ENCODE measurements around the gene KCNH1. TPM values are rescaled to one million over a fixed set of nuclear protein-coding genes. Genes with fewer than 3 reads are reported as not detected.

The KCNH1 gene
- total and polyA plus RNA-seq, 10 of the 15 experiments (the other 5 are each of a cell fraction or from before 2014, with no cell fraction given) = 0.02 to 0.04 (median 0.04) TPM; not detected in 7

DNA sequence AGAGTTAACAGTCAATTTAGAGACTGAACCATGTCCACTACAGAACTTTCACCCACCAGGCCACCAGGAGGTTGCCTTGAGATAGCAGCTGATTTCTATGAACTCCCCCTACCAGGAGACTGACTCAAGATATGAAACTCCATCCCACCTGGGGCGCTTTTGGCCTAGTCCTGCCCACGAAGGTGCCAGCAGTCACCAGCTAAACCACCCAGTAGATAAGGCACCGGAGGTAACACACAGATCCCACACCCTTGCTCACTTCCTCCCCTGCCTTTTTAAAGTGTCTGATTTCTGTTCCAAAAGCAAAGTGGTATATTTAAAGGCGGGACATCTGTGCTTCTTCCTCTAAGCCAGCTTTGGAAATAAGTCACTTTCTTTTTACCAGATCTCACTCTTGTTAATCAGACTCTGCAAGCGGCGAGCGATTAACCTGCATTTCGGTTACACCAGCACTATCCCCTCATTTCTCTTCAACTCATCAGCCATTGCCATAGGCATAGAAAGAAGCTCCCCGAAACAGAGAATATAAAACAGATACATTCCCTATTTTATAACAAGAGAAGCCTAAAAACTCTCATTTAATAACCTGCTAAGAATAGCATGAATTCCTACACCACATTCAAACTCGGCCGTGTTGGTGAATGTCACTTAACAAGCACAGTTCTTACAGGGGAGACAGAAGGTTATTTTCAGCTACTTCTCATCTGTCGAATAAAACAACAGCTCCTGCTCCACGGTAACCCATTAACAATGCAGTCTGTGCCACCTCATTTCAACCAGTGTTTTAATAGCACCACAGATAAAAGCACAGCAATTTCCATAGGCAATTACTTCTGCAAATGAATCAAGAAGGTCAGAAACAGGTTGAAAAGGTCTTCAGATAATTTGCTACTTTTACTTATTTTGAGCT, 318.1 kb downstream of the KCNH1 start (continued):
- TF ChIP-seq, protein P1, sequence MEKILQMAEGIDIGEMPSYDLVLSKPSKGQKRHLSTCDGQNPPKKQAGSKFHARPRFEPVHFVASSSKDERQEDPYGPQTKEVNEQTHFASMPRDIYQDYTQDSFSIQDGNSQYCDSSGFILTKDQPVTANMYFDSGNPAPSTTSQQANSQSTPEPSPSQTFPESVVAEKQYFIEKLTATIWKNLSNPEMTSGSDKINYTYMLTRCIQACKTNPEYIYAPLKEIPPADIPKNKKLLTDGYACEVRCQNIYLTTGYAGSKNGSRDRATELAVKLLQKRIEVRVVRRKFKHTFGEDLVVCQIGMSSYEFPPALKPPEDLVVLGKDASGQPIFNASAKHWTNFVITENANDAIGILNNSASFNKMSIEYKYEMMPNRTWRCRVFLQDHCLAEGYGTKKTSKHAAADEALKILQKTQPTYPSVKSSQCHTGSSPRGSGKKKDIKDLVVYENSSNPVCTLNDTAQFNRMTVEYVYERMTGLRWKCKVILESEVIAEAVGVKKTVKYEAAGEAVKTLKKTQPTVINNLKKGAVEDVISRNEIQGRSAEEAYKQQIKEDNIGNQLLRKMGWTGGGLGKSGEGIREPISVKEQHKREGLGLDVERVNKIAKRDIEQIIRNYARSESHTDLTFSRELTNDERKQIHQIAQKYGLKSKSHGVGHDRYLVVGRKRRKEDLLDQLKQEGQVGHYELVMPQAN (conservative IDR thresholded peaks at IDR 0.05) = no peak
- TF ChIP-seq ZBTB4 (CRISPR knock-in tag; IDR thresholded peaks at IDR 0.05) (no peak), JUND (IDR thresholded peaks at IDR 0.05; ENCODE audit: low read depth, low read length) (no peak)

DNA sequence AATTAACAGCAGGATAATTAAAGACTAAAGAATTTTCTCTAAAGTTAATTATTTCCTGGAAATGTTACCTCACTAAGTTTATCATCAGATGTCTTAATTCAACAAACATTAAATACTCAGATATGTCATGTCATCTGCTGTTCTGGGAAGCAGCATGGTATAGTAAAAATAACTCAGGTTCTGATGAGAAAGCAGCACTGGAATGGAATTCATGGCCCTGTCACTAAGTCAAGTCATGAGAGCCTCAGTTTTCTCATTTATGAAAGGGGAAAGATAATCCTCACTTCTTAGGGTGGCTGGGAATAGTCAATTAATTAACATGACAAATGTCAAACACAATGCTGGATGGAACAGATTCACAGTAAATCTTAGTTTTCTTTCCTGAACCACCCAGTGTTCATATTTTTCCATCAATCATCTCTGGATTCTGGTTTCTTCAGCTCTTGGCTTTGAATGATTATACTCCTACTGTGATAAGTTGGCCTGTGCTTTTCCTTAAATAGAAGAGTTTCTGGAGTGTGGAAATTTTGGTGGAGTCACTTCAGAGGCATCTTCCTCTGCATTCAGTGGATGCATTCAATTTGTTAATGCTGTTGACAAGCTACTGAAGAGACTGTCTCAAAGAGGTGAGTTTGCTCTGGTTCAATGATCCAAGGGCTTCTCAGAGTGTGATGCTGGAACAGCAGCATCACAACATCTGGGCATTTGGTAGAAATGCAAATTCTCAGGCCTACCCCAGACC, 319.4 kb downstream of the KCNH1 start:
- H3K4me3 ChIP-seq = no peak overlapping the region
- CTCF ChIA-PET = no interaction called here
- RAD21 ChIA-PET (ENCODE audit: unreplicated experiment) = no interaction called here
- no peak overlapping the region for H3K9ac ChIP-seq (ENCODE audit: control insufficient read depth, insufficient read depth, low read length)
- TF ChIP-seq NR2F1 (conservative IDR thresholded peaks at IDR 0.05) (no peak), CREB1 (IDR thresholded peaks at IDR 0.05; ENCODE audit: low read depth) (no peak)
- no peaks in the 10 kb centered on the region for H3K9me3 ChIP-seq (replicated peaks; ENCODE audit: control insufficient read depth, insufficient read depth, low read length)
- SMC1A ChIA-PET (ENCODE audit: uncharacterized antibody, unreplicated experiment) = no interaction called here
- H3K4me1 ChIP-seq (ENCODE audit: control insufficient read depth, insufficient read depth, low read length) = no peaks in the 10 kb centered on the region
- H3K27me3 ChIP-seq (replicated peaks in 1 of 2; ENCODE audit: control insufficient read depth in 2 of 2, insufficient read depth in 2 of 2, low read length in 1 of 2) = no peaks in the 10 kb centered on the region
- H3K36me3 ChIP-seq (ENCODE audit: control insufficient read depth in 2 of 2, insufficient read depth in 2 of 2, low read length in 1 of 2) = no peaks in the 10 kb centered on the region
- in situ Hi-C loops (cut with MboI) = no loop called here
- no peak overlapping the region for H3K27ac ChIP-seq (ENCODE audit: control insufficient read depth, insufficient read depth)
- FAIRE-seq = no peak
- H4K20me1 ChIP-seq (ENCODE audit: control insufficient read depth, insufficient read depth) = no peaks in the 10 kb centered on the region
- DNase-seq (ENCODE audit: low read depth, low spot score) = no peak
- no peaks in the 10 kb centered on the region for H3K79me2 ChIP-seq (ENCODE audit: control insufficient read depth, insufficient read depth, low read length)
- no peak overlapping the region for H2AFZ ChIP-seq (ENCODE audit: control insufficient read depth, low read depth, low read length)
- H3K4me2 ChIP-seq (ENCODE audit: control insufficient read depth, insufficient read depth) = no peak overlapping the region
- no peak for ATAC-seq
- intact Hi-C loops (cut with micrococcal nuclease; ENCODE audit: unreplicated experiment) = no loop called here
- POLR2A ChIA-PET = no interaction called here
- no TSS peak for BruUV-seq (replicated peaks)

All from GM12878 (cell line).